Endothelial cell (in vitro differentiated cells): Measurements from ENCODE around the gene SPON2. TPM values are rescaled to one million over a fixed set of nuclear protein-coding genes. Genes with fewer than 3 reads are reported as not detected.

Experiments used
- DNase-seq: peaks from one replicate; pipeline ENCODE4 v3.0.0; 2021; ENCODE audit warnings: low spot score
- H3K27ac Mint-ChIP-seq: one replicate; pipeline ENCODE4 v1.8.0; 2021; ENCODE audit warnings: mixed read lengths, inconsistent platforms; ENCODE audit not compliant: unreplicated experiment
- H3K27me3 Mint-ChIP-seq: one replicate; pipeline ENCODE4 v1.8.0; 2021; ENCODE audit warnings: mild to moderate bottlenecking, moderate library complexity, mixed read lengths, inconsistent platforms; ENCODE audit not compliant: unreplicated experiment
- H3K36me3 Mint-ChIP-seq: one replicate; pipeline ENCODE4 v1.8.0; 2021; ENCODE audit warnings: mild to moderate bottlenecking, low read depth, mixed read lengths, inconsistent platforms; ENCODE audit not compliant: unreplicated experiment
- H3K4me1 Mint-ChIP-seq: one replicate; pipeline ENCODE4 v1.8.0; 2021; ENCODE audit warnings: mild to moderate bottlenecking, mixed read lengths, inconsistent platforms; ENCODE audit not compliant: unreplicated experiment
- H3K4me3 Mint-ChIP-seq: one replicate; pipeline ENCODE4 v1.8.0; 2021; ENCODE audit warnings: mild to moderate bottlenecking, mixed read lengths, inconsistent platforms; ENCODE audit not compliant: unreplicated experiment
- H3K9me3 Mint-ChIP-seq: one replicate; pipeline ENCODE4 v1.8.0; 2021; ENCODE audit warnings: mixed read lengths, inconsistent platforms; ENCODE audit not compliant: unreplicated experiment
- total RNA-seq: library from RNA; stranded (reverse); fragmentation: NEBNext Ultra II Directional; extraction: Animal tissue kit (Norgen Biotek cat#: 25700); gene quantifications from one replicate; pipeline ENCODE4 v1.2.1, GENCODE V29; 2021; ENCODE audit not compliant: unreplicated experiment
- TF ChIP-seq, protein P1 (sequence below): fragments of 200-600 bp; sonication (generic); IDR thresholded peaks from one replicate; pipeline ENCODE4 v1.5.0; 2021; ENCODE audit warnings: antibody characterized with exemption; ENCODE audit not compliant: unreplicated experiment

Gene SPON2
- total RNA-seq, 1 donor from 2014 or later, result 0.97 TPM

DNA sequence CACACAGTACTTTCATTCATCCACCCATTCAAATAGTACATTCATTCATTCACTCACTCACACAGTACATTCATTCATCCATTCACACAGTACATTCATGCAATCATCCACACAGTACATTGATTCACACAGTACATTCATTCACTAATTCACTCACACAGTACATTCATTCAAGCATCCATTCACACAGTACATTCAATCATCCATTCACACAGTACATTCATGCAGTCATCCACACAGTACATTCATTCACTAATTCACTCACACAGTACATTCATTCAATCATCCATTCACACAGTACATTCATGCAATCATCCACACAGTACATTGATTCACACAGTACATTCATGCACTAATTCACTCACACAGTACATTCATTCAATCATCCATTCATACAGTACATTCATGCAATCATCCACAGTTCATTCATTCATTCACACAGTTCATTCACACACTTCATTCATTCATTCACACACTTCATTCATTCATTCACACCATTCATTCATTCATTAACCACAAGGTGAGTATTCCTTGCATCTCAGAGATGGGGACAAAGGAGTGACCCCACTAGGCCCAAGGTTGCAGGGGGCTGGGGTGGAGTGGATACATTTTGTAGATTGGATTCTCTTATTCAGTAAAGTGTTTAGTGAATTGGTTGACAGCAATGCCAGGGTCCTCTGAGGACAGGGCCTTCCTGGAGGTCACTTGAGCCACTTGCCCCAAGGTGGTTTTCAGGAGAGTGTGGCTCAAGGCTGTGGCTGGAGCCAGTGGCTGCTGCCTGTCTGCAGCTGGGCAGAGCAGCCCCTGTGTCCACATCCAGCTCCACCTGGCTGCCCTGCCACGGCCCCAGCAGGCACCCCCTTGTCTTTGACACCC is 4.3 kb upstream of the SPON2 start:
- no peak for DNase-seq
- peaks cover 12% of the 10 kb centered on the region for H3K27me3 Mint-ChIP-seq
- no peaks in the 10 kb centered on the region for H3K4me1 Mint-ChIP-seq
- TF ChIP-seq, protein P1, sequence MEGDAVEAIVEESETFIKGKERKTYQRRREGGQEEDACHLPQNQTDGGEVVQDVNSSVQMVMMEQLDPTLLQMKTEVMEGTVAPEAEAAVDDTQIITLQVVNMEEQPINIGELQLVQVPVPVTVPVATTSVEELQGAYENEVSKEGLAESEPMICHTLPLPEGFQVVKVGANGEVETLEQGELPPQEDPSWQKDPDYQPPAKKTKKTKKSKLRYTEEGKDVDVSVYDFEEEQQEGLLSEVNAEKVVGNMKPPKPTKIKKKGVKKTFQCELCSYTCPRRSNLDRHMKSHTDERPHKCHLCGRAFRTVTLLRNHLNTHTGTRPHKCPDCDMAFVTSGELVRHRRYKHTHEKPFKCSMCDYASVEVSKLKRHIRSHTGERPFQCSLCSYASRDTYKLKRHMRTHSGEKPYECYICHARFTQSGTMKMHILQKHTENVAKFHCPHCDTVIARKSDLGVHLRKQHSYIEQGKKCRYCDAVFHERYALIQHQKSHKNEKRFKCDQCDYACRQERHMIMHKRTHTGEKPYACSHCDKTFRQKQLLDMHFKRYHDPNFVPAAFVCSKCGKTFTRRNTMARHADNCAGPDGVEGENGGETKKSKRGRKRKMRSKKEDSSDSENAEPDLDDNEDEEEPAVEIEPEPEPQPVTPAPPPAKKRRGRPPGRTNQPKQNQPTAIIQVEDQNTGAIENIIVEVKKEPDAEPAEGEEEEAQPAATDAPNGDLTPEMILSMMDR, result no peak
- H3K27ac Mint-ChIP-seq, result peak overlapping the region; percentile 1
- no peak overlapping the region for H3K4me3 Mint-ChIP-seq
- H3K9me3 Mint-ChIP-seq, result peaks cover 10% of the 10 kb centered on the region
- H3K36me3 Mint-ChIP-seq, result peaks cover 10% of the 10 kb centered on the region

DNA sequence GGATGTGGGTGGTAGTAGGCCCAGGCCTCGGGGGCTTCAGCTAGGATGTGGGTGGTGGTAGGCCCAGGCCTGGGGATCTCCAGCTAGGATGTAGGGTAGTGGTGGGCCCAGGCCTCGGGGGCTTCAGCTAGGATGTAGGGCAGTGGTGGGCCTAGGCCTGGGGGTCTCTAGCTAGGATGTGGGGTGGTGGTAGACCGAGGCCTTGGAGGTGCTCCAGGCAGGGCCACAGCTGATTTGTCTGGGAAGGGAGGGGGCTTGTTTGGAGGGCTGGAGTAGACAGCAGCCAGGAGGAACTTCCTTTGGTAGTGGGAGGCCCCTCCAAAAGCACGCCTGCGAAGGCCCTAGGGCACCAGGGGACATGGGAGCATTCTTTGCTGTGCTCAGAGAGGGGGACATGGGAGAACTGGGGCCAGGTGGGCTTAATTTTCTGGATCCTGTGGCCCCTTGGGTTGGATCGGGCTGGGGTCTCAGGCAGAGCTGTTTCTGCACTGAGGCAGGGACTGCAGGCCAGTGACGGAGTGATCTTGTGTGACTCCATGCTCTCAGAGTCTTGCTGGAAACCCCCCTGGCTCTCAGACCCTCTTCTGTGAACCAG is 3.3 kb upstream of the SPON2 start:
- TF ChIP-seq, protein P1, result no peak
- Mint-ChIP-seq H3K4me3 (no peak overlapping the region), H3K4me1 (no peaks in the 10 kb centered on the region), H3K27ac (no peak overlapping the region), H3K27me3 (peaks cover 14% of the 10 kb centered on the region), H3K36me3 (peaks cover 10% of the 10 kb centered on the region), H3K9me3 (peaks cover 9% of the 10 kb centered on the region)
- DNase-seq, result no peak

DNA sequence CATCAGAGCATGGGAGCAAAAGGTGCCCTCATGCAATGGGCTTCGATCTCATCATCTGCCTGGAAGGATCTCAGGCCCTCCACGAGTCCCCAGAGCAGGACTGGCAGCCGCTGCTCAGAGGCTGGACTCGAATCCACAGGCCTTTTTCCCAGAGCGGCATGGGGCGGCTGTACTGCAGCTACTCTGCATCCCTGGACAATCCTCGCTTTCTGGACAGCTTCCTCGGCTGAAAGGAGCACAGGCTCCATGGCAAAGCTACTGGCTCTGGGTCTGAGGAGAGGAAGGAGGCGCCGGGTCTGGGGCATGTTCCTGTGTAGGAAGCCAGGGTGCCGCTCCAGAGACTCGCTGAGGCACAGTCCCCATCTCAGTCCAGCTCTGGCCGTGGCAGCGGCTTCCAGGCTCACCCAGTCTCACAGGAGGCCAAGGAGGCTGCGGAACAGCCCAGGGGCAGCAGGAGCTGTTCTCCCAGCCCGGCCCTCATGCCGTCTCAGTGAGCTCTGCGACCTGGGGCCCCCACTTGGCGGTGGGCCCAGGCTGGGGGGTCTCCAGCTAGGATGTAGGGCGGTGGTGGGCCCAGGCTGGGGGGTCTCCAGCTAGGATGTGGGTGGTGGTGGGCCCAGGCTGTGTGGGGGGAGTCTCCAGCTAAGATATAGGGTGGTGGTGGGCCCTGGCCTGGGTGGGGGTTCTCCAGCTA is 2.7 kb upstream of the SPON2 start:
- H3K4me3 Mint-ChIP-seq, result no peak overlapping the region
- no peak for DNase-seq
- peaks cover 16% of the 10 kb centered on the region for H3K27me3 Mint-ChIP-seq
- no peaks in the 10 kb centered on the region for H3K4me1 Mint-ChIP-seq
- TF ChIP-seq, protein P1, result no peak
- H3K36me3 Mint-ChIP-seq, result peaks cover 4% of the 10 kb centered on the region
- peaks cover 4% of the 10 kb centered on the region for H3K9me3 Mint-ChIP-seq
- H3K27ac Mint-ChIP-seq, result no peak overlapping the region

DNA sequence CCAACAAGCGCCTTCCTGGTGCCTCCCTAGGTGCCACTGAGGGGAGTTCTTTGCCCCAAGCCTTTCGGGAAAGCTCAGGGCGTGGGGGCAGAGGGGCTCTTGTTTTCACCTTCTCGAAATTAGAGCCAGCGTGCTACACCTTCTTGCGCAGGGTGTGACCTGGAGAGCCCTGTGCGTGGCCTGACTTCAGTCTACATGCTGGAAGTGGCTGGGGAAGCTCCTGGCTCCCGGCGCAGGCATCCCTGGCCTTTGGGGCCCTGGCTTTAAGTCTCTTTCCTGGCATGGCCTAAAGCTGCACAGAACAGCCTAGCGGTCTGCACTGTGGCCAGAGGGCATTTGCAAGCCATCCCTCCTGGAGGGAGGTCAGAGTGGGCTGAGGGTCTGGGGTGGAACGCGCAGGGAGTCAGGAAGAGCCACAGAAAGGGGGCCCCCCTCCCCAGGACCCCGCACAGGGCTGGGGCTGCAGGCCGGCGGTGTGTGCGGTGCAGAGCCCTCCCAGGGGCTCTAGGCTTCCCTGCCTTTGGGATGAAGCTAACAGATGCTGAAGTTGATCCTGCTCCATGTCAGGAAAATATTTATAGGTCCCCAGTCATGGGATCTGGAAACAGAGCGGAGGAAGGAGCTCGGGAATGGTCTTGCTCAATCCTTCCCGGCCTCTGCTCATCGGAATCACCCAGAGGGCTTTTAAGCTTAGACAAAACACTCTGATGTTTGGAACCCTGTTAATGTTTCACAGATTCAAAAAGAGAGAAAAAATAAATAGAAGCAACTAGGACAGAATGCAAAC is 781 bp upstream of the SPON2 start:
- no peak overlapping the region for H3K27ac Mint-ChIP-seq
- H3K36me3 Mint-ChIP-seq, result no peaks in the 10 kb centered on the region
- no peak for DNase-seq

More for the DNA sequence above, 781 bp upstream of the SPON2 start:
- H3K4me1 Mint-ChIP-seq, result no peaks in the 10 kb centered on the region
- no peaks in the 10 kb centered on the region for H3K9me3 Mint-ChIP-seq
- H3K4me3 Mint-ChIP-seq, result no peak overlapping the region
- peaks cover 24% of the 10 kb centered on the region for H3K27me3 Mint-ChIP-seq
- TF ChIP-seq, protein P1, result no peak
